Right atrium auricular region (tissue), 2 donors: ENCODE results near the gene DLG1. TPM values are rescaled to one million over a fixed set of nuclear protein-coding genes. Genes with fewer than 3 reads are reported as not detected.

Experiments
- DNase-seq: peaks from one replicate; pipeline ENCODE4 v3.0.0-alpha.2; 2019; ENCODE audit warnings: low spot score
- H3K27ac ChIP-seq, 2 donors: fragments of 200-600 bp; sonication (generic); 1 replicate in 1 of 2; 2 replicates in 1 of 2; pipeline ENCODE4 v1.5.1; 2016 to 2019
- H3K27me3 ChIP-seq, 2 donors: fragments of 200-600 bp; sonication (generic); one replicate each; pipeline versions ENCODE4 v1.5.1 to v1.6.0; 2017 to 2019
- H3K36me3 ChIP-seq: fragments of 200-600 bp; sonication (generic); one replicate; pipeline ENCODE4 v1.5.1; 2016
- H3K4me1 ChIP-seq, 2 donors: fragments of 200-600 bp; sonication (generic); one replicate each; pipeline versions ENCODE4 v1.5.1 to v1.6.0; 2017 to 2019
- H3K4me3 ChIP-seq, 2 donors: fragments of 200-600 bp; sonication (generic); 1 replicate in 1 of 2; 2 replicates in 1 of 2; pipeline ENCODE4 v1.5.1; 2017 to 2019; ENCODE audit warnings: mild to moderate bottlenecking in 1 of 2, moderate library complexity in 1 of 2
- H3K9me3 ChIP-seq, 2 donors: fragments of 200-600 bp; sonication (generic); one replicate each; pipeline ENCODE4 v1.5.1; 2019
- CTCF ChIP-seq, 2 donors: fragments of 200-600 bp; sonication (generic); IDR thresholded peaks; one replicate each; pipeline ENCODE4 v1.5.1; 2019; ENCODE audit warnings: antibody characterized with exemption in 2 of 2
- total RNA-seq, 2 donors: library from RNA; depleted of rRNA; stranded (reverse); fragments of >200 nt; gene quantifications; one replicate each; pipeline ENCODE4 v1.1.0, GENCODE V29; 2016

Gene DLG1
- total RNA-seq, 2 donors from 2014 or later = 24.4 to 49.9 TPM

GRCh38 chr3:197050511-197050910, 247.9 kb downstream of the DLG1 start:
- no peak for DNase-seq
- H3K9me3 ChIP-seq = no peaks in the 10 kb centered on the region
- H3K36me3 ChIP-seq = peaks cover 52% of the 10 kb centered on the region
- no peak for TF ChIP-seq CTCF (IDR thresholded peaks at IDR 0.05)
- H3K4me1 ChIP-seq = no peaks in the 10 kb centered on the region
- H3K27ac ChIP-seq = no peak overlapping the region
- no peaks in the 10 kb centered on the region for H3K27me3 ChIP-seq
- no peak overlapping the region for H3K4me3 ChIP-seq

DNA sequence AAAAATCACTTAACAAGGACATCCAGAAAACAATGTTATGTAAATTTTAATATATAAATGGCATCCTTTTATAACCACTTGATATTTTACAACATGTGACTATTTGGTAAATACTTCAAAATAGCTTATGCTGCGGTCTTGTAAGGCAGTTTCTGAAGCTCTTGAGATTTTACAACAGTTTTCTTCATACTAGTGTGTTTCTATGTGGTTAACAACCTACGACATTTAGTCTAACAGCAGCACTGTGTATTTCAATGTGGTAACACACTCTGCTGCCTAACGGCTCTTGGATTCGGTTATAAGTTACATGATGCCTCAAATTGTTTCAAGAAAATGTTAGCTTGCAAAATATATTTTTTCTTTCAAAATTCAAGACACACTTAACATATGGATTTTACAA, 255.9 kb downstream of the DLG1 start:
- no peak for TF ChIP-seq CTCF (IDR thresholded peaks at IDR 0.05)
- no peaks in the 10 kb centered on the region for H3K9me3 ChIP-seq
- no peak overlapping the region for H3K27ac ChIP-seq
- H3K36me3 ChIP-seq = peaks cover 21% of the 10 kb centered on the region
- no peaks in the 10 kb centered on the region for H3K27me3 ChIP-seq
- no peak overlapping the region for H3K4me3 ChIP-seq
- no peak for DNase-seq
- H3K4me1 ChIP-seq = no peaks in the 10 kb centered on the region

GRCh38 chr3:197041875-197042488, 256.4 kb downstream of the DLG1 start:
- Histone ChIP-seq H3K9me3 (no peaks in the 10 kb centered on the region), H3K36me3 (peaks cover 21% of the 10 kb centered on the region), H3K4me1 (no peaks in the 10 kb centered on the region), H3K4me3 (no peak overlapping the region), H3K27ac (no peak overlapping the region), H3K27me3 (no peaks in the 10 kb centered on the region)
- DNase-seq = no peak
- TF ChIP-seq CTCF (IDR thresholded peaks at IDR 0.05) = no peak

GRCh38 chr3:197040658-197041057, 257.8 kb downstream of the DLG1 start:
- peaks cover 12% of the 10 kb centered on the region for H3K36me3 ChIP-seq
- TF ChIP-seq CTCF (IDR thresholded peaks at IDR 0.05) = no peak
- H3K27me3 ChIP-seq = no peaks in the 10 kb centered on the region
- H3K9me3 ChIP-seq = no peaks in the 10 kb centered on the region
- no peak for DNase-seq
- no peak overlapping the region for H3K4me3 ChIP-seq
- no peaks in the 10 kb centered on the region for H3K4me1 ChIP-seq
- no peak overlapping the region for H3K27ac ChIP-seq

- DNase-seq = no peak
- Histone ChIP-seq H3K9me3 (no peaks in the 10 kb centered on the region), H3K4me1 (no peaks in the 10 kb centered on the region), H3K27me3 (no peaks in the 10 kb centered on the region), H3K4me3 (no peak overlapping the region), H3K36me3 (no peaks in the 10 kb centered on the region), H3K27ac (no peak overlapping the region)
- no peak for TF ChIP-seq CTCF (IDR thresholded peaks at IDR 0.05)
These were observed 259.5 kb downstream of the DLG1 start for GRCh38 chr3:197038679-197039462.
